Esophagus squamous epithelium (tissue), 4 donors: ENCODE measurements around the gene RACK1.

Experiments
- POLR2A ChIP-seq, 4 donors: fragments of 450-650 bp; IDR thresholded peaks; one replicate each; pipeline ENCODE4 v1.6.1; 2017; ENCODE audit warnings: antibody characterized with exemption in 4 of 4, mild to moderate bottlenecking in 4 of 4, moderate library complexity in 3 of 4
- TF ChIP-seq, protein P1 (sequence below), 6 experiments: fragments of 450-650 bp in 4 of 6; fragments of 200-600 bp in 2 of 6; sonication (generic) in 2 of 6; IDR thresholded peaks; one replicate each; pipeline ENCODE4 v1.5.1; 2016 to 2019; ENCODE audit warnings: antibody characterized with exemption in 6 of 6, mild to moderate bottlenecking in 4 of 6, moderate library complexity in 4 of 6

- no peak for TF ChIP-seq POLR2A (IDR thresholded peaks at IDR 0.05)
- TF ChIP-seq, protein P1, sequence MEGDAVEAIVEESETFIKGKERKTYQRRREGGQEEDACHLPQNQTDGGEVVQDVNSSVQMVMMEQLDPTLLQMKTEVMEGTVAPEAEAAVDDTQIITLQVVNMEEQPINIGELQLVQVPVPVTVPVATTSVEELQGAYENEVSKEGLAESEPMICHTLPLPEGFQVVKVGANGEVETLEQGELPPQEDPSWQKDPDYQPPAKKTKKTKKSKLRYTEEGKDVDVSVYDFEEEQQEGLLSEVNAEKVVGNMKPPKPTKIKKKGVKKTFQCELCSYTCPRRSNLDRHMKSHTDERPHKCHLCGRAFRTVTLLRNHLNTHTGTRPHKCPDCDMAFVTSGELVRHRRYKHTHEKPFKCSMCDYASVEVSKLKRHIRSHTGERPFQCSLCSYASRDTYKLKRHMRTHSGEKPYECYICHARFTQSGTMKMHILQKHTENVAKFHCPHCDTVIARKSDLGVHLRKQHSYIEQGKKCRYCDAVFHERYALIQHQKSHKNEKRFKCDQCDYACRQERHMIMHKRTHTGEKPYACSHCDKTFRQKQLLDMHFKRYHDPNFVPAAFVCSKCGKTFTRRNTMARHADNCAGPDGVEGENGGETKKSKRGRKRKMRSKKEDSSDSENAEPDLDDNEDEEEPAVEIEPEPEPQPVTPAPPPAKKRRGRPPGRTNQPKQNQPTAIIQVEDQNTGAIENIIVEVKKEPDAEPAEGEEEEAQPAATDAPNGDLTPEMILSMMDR (IDR thresholded peaks at IDR 0.05): no peak
Observed at GRCh38 chr5:181265092-181265671, 21.5 kb upstream of the RACK1 start.
